Frontal cortex (tissue), 4 donors: ENCODE results near the gene STARD7. TPM values are rescaled to one million over a fixed set of nuclear protein-coding genes. Genes with fewer than 3 reads are reported as not detected.
"Not testable (repeated sequence)": the region's sequence is repeated elsewhere in the genome, so short reads cannot be mapped to it uniquely, and the experiment has no call there.

Source experiments
- DNase-seq, 2 donors: peaks; one replicate each; pipeline ENCODE4 v3.0.0; 2012; ENCODE audit warnings: low spot score in 2 of 2
- FAIRE-seq: peaks from 2 replicates; lab custom pipeline; 2012; peaks lifted over from hg19 to GRCh38; lab: Jason Lieb, UNC
- total RNA-seq: library from RNA; depleted of rRNA; stranded (reverse); fragments of >200 nt; gene quantifications from one replicate; pipeline ENCODE4 v1.2.3, GENCODE V29; 2014
- donor health status: control.
- donor health status: control.
- donor health status: control.

The STARD7 gene
- total RNA-seq, 1 donor from 2014 or later: 174 TPM

GRCh38 chr2:96141624-96141967 lies 67.0 kb downstream of the STARD7 start:
- not testable (repeated sequence) for DNase-seq, FAIRE-seq

DNA sequence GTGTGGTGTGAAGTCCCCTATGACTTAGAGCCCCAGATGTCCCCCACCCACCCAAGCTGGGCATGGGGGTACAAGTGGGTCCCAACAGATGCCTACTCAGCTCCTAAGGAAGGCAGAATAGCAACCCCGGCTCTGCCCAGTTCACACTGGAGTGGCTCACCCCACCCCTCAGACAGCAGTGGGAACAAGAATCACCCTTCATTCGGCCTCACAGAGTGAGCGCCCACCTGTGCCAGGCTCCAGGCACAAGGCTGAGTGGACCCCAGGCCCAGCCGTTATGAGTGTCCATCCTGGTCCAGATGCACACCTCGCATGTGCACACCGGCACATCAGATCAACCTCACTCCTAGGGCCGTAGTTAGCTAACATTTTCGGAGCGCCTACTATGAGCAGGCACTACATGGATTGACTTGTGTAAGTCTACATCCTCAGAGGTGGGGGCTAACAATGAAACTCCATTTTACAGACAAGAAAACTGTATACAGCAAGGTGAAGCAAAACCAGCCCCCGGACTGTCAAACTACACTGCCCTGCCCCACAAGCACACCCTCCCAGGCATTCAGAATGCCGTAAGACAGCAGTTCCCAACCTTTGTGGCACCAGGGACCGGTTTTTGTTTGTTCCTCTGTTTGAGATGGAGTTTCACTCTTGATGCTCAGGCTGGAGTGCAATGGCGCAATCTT lies 67.5 kb downstream of the STARD7 start:
- FAIRE-seq (no peak), DNase-seq (no peak)

DNA sequence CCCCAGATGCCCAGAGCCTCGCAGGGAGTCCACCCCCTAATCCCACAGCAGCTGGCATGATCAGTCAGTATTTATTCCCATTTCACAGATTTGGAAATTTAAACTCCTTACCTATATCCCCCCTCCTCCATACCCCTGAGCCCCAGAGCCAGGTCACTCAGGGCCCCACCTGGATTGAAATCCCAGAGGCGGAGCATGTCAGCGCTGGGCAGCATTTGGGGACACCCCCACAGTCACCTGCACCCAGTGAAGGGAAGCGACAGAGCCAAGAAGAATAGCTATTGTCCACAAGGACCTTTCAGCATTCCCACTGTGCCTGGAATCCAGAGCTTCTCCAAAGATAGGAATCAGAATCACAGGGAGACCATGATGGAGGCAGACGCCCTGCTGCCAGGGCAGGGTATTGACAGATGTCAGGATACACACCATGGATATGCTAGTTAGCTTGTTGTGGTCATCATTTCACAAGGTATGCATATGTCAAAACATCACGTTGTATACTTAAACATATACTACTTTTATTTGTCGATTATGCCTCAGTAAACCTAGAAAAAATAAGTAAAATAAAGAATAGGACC lies 69.4 kb downstream of the STARD7 start:
- no peak for FAIRE-seq
- DNase-seq: no peak

GRCh38 chr2:96138179-96139145 lies 70.2 kb downstream of the STARD7 start, which contains the start of gene ASTL:
ASTL (minus strand) TSS chr2:96138502; CDS start chr2:96138436, 66 bp downstream.
- no peak for DNase-seq
- no peak for FAIRE-seq

DNA sequence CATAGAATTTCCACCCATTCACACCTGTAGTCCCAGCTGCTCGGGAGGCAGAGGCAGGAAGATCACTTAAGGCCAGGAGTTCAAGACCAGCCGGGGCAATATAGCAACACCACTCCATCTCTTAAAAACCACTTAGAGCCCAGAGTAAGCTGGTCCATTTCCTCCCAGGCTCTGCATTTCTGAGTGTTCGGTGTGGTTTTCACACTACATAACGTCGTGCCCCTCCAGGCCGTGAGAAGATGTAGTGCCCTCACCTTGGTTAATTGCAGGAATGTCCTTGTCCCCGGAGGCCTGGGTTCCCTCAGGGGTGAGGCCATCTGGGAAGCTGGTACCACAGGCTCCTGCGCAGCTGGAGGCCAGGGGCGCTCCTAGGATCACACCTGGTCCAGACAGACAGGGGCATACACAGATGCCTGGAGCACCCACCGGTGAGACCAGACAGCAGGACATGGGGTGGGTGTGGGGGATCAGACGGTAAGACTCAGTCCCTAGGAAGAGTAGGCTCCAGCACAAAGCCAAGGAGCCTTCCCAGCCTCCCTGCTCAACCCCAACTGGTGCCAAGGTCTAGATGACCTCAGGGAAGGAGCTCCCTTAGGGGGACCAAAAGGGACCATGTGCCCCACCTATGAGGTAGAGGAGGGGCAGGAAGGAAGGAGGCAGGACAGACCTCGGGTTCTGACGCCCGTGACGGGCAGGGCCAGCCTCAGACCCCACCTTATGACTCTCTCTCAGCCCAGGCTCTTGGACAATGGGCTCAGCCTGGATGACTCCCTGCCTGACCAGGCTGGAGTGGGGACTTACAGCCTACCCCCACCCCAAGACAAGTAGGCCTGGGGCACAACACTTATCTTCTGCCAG lies 71.1 kb downstream of the STARD7 start:
- no peak for FAIRE-seq

GRCh38 chr2:96136129-96136720 lies 72.4 kb downstream of the STARD7 start:
- FAIRE-seq: no peak

More for the DNA sequence above, 71.1 kb downstream of the STARD7 start:
- DNase-seq: no peak

DNA sequence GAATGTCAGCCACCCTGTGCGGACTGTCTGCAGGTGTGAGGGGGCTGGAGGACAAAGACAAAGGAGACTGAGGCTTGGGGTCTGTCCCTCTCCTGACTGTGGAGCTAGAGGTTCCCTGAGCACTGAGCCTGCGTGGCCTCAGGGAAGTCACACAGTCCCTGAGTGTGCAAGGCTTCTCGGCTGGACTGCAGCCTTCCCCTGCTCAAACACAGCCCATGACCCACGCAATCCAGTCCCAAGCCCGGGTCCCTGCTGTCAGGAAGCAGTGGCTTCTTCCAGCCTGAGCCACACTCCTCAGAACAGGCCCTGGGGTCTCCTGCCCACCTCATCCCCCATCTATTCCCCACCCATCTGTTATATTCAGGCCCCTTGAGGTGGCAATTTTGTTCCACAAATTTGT lies 73.0 kb downstream of the STARD7 start:
- FAIRE-seq (no peak), DNase-seq (no peak)

More at GRCh38 chr2:96136129-96136720, 72.4 kb downstream of the STARD7 start:
- DNase-seq: no peak

GRCh38 chr2:96135171-96135570 lies 73.5 kb downstream of the STARD7 start:
- no peak for FAIRE-seq
- no peak for DNase-seq

Other genes with a start within 250 kb of the STARD7 start
- gene ANKRD36C, start 217.0 kb downstream of the STARD7 start, total RNA-seq: 277 TPM
- 2.0 TPM for gene GPAT2, start 173.9 kb downstream of the STARD7 start, total RNA-seq
- gene ADRA2B, start 92.3 kb downstream of the STARD7 start, total RNA-seq: under 0.01 TPM
- gene ASTL, start 70.3 kb downstream of the STARD7 start, total RNA-seq: not detected
- 4.5 TPM for gene DUSP2, start 63.4 kb downstream of the STARD7 start, total RNA-seq
- 14.7 TPM for gene TMEM127, start 57.2 kb upstream of the STARD7 start, total RNA-seq
- gene CIAO1, start 57.4 kb upstream of the STARD7 start, total RNA-seq: 74.6 TPM
- gene SNRNP200, start 96.7 kb upstream of the STARD7 start, total RNA-seq: 41.6 TPM
- gene ITPRIPL1, start 116.5 kb upstream of the STARD7 start, total RNA-seq: 4.9 TPM
- 2.4 TPM for gene NCAPH, start 126.9 kb upstream of the STARD7 start, total RNA-seq